ENCODE measurements around the gene ULK2.

DNA sequence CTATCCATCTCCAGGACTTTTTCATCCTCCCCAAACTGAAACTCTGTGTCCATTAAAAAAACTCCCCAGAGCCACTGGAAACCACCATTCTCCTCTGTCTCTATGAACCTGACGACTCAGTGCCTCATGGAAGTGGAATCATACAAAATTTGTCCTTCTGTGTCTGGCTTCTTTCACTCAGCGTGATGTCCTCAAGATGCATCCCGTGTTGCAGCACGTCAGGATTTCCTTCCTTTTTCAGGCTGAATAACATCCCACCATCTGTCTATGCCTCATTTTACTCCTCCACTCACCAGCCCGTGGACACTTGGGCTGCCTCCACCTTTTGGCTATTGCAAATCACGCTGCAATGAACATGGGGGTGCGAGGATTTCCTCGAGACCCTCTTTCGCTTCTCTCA is 107.0 kb downstream of the ULK2 start:
- TF ChIP-seq POLR2A (IDR thresholded peaks at IDR 0.05) (no peak), POLR2AphosphoS5 (IDR thresholded peaks at IDR 0.05) (no peak)
- TF ChIP-seq, protein P1, sequence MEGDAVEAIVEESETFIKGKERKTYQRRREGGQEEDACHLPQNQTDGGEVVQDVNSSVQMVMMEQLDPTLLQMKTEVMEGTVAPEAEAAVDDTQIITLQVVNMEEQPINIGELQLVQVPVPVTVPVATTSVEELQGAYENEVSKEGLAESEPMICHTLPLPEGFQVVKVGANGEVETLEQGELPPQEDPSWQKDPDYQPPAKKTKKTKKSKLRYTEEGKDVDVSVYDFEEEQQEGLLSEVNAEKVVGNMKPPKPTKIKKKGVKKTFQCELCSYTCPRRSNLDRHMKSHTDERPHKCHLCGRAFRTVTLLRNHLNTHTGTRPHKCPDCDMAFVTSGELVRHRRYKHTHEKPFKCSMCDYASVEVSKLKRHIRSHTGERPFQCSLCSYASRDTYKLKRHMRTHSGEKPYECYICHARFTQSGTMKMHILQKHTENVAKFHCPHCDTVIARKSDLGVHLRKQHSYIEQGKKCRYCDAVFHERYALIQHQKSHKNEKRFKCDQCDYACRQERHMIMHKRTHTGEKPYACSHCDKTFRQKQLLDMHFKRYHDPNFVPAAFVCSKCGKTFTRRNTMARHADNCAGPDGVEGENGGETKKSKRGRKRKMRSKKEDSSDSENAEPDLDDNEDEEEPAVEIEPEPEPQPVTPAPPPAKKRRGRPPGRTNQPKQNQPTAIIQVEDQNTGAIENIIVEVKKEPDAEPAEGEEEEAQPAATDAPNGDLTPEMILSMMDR (IDR thresholded peaks at IDR 0.05) = no peak

Measured in breast epithelium (tissue), 3 donors.